Measurements from ENCODE around the gene B3GAT1.

GRCh38 chr11:134332782-134333181 lies 79.3 kb downstream of the B3GAT1 start:
- TF ChIP-seq EZH2 (optimal IDR thresholded peaks at IDR 0.05; ENCODE audit: low read depth, low read length) (no peak), CTCF (IDR thresholded peaks at IDR 0.05; ENCODE audit: low read length) (no peak), EZH2phosphoT487 (IDR thresholded peaks at IDR 0.05; ENCODE audit: low read length) (no peak)
